ENCODE results near the gene PTPRN2. TPM values are rescaled to one million over a fixed set of nuclear protein-coding genes. Genes with fewer than 3 reads are reported as not detected.

Gene PTPRN2
- total and polyA plus RNA-seq, 2 of the 8 experiments (the other 6 are each of a cell fraction or from before 2014, with no cell fraction given) = 2.6 to 4.5 TPM

GRCh38 chr7:157594306-157594705 lies 993.3 kb downstream of the PTPRN2 start (continued):
- TF ChIP-seq, protein P1, sequence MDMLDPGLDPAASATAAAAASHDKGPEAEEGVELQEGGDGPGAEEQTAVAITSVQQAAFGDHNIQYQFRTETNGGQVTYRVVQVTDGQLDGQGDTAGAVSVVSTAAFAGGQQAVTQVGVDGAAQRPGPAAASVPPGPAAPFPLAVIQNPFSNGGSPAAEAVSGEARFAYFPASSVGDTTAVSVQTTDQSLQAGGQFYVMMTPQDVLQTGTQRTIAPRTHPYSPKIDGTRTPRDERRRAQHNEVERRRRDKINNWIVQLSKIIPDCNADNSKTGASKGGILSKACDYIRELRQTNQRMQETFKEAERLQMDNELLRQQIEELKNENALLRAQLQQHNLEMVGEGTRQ (IDR thresholded peaks at IDR 0.05; ENCODE audit: low read length) = no peak
- TF ChIP-seq, protein P2, sequence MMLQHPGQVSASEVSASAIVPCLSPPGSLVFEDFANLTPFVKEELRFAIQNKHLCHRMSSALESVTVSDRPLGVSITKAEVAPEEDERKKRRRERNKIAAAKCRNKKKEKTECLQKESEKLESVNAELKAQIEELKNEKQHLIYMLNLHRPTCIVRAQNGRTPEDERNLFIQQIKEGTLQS (IDR thresholded peaks at IDR 0.05; ENCODE audit: insufficient read depth, low read depth, low read length) = no peak
- no peak for TF ChIP-seq SP4 (IDR thresholded peaks at IDR 0.05; ENCODE audit: low read length)
- no peak for TF ChIP-seq JUN (IDR thresholded peaks at IDR 0.05; ENCODE audit: low read depth, low read length)
- TF ChIP-seq POU5F1 (IDR thresholded peaks at IDR 0.05; ENCODE audit: low read depth, low read length) = no peak
- TF ChIP-seq, protein P3, sequence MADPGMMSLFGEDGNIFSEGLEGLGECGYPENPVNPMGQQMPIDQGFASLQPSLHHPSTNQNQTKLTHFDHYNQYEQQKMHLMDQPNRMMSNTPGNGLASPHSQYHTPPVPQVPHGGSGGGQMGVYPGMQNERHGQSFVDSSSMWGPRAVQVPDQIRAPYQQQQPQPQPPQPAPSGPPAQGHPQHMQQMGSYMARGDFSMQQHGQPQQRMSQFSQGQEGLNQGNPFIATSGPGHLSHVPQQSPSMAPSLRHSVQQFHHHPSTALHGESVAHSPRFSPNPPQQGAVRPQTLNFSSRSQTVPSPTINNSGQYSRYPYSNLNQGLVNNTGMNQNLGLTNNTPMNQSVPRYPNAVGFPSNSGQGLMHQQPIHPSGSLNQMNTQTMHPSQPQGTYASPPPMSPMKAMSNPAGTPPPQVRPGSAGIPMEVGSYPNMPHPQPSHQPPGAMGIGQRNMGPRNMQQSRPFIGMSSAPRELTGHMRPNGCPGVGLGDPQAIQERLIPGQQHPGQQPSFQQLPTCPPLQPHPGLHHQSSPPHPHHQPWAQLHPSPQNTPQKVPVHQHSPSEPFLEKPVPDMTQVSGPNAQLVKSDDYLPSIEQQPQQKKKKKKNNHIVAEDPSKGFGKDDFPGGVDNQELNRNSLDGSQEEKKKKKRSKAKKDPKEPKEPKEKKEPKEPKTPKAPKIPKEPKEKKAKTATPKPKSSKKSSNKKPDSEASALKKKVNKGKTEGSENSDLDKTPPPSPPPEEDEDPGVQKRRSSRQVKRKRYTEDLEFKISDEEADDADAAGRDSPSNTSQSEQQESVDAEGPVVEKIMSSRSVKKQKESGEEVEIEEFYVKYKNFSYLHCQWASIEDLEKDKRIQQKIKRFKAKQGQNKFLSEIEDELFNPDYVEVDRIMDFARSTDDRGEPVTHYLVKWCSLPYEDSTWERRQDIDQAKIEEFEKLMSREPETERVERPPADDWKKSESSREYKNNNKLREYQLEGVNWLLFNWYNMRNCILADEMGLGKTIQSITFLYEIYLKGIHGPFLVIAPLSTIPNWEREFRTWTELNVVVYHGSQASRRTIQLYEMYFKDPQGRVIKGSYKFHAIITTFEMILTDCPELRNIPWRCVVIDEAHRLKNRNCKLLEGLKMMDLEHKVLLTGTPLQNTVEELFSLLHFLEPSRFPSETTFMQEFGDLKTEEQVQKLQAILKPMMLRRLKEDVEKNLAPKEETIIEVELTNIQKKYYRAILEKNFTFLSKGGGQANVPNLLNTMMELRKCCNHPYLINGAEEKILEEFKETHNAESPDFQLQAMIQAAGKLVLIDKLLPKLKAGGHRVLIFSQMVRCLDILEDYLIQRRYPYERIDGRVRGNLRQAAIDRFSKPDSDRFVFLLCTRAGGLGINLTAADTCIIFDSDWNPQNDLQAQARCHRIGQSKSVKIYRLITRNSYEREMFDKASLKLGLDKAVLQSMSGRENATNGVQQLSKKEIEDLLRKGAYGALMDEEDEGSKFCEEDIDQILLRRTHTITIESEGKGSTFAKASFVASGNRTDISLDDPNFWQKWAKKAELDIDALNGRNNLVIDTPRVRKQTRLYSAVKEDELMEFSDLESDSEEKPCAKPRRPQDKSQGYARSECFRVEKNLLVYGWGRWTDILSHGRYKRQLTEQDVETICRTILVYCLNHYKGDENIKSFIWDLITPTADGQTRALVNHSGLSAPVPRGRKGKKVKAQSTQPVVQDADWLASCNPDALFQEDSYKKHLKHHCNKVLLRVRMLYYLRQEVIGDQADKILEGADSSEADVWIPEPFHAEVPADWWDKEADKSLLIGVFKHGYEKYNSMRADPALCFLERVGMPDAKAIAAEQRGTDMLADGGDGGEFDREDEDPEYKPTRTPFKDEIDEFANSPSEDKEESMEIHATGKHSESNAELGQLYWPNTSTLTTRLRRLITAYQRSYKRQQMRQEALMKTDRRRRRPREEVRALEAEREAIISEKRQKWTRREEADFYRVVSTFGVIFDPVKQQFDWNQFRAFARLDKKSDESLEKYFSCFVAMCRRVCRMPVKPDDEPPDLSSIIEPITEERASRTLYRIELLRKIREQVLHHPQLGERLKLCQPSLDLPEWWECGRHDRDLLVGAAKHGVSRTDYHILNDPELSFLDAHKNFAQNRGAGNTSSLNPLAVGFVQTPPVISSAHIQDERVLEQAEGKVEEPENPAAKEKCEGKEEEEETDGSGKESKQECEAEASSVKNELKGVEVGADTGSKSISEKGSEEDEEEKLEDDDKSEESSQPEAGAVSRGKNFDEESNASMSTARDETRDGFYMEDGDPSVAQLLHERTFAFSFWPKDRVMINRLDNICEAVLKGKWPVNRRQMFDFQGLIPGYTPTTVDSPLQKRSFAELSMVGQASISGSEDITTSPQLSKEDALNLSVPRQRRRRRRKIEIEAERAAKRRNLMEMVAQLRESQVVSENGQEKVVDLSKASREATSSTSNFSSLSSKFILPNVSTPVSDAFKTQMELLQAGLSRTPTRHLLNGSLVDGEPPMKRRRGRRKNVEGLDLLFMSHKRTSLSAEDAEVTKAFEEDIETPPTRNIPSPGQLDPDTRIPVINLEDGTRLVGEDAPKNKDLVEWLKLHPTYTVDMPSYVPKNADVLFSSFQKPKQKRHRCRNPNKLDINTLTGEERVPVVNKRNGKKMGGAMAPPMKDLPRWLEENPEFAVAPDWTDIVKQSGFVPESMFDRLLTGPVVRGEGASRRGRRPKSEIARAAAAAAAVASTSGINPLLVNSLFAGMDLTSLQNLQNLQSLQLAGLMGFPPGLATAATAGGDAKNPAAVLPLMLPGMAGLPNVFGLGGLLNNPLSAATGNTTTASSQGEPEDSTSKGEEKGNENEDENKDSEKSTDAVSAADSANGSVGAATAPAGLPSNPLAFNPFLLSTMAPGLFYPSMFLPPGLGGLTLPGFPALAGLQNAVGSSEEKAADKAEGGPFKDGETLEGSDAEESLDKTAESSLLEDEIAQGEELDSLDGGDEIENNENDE (IDR thresholded peaks at IDR 0.05; ENCODE audit: insufficient replicate concordance, low read length) = no peak
- no peak for TF ChIP-seq CTBP2 (IDR thresholded peaks at IDR 0.05; ENCODE audit: borderline replicate concordance, insufficient read depth, insufficient read length, low read length)
- TF ChIP-seq SAP30 (IDR thresholded peaks at IDR 0.05; ENCODE audit: insufficient read depth, insufficient replicate concordance, low read length) = no peak

All from H1 (cell line).